Measurements from ENCODE around the gene OPCML.

Gene OPCML

DNA sequence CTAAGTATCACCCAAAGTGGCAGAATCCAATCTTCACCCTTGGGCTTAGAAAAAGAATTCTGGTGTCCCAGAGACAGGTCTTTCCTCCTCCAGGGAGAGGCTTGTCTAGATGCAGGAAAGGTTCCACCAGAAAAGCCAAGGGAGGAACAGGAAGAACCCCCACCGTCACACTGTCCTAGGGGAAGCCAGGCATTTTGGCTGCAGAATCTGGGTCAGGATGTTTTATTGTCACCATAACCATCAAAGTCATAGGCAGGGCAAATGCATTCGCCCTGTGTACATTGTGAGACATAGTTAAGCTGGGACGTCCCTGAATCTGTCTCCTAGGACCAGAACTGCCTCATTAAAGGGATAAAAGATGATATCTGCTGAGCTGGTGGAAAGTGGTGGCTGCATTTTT lies 590.5 kb downstream of the OPCML start:
- Histone ChIP-seq H3K4me1 (ENCODE audit: control insufficient read depth, insufficient read depth, low read length) (peaks cover 11% of the 10 kb centered on the region), H3K27me3 (ENCODE audit: control insufficient read depth, insufficient read depth, low read length, poor library complexity, severe bottlenecking) (peaks cover 40% of the 10 kb centered on the region), H3K27ac (ENCODE audit: insufficient read depth, low read depth, low read length, poor library complexity, severe bottlenecking) (no peak overlapping the region), H3K9me3 (ENCODE audit: control insufficient read depth, low read length) (no peaks in the 10 kb centered on the region), H3K36me3 (ENCODE audit: control insufficient read depth, insufficient read depth, low read length) (no peaks in the 10 kb centered on the region), H3K4me3 (ENCODE audit: insufficient read depth, low read depth, low read length) (no peak overlapping the region)
- WGBS, 2 experiments: 89 to 98% methylated on average over 3 of the region's 3 CpGs

DNA sequence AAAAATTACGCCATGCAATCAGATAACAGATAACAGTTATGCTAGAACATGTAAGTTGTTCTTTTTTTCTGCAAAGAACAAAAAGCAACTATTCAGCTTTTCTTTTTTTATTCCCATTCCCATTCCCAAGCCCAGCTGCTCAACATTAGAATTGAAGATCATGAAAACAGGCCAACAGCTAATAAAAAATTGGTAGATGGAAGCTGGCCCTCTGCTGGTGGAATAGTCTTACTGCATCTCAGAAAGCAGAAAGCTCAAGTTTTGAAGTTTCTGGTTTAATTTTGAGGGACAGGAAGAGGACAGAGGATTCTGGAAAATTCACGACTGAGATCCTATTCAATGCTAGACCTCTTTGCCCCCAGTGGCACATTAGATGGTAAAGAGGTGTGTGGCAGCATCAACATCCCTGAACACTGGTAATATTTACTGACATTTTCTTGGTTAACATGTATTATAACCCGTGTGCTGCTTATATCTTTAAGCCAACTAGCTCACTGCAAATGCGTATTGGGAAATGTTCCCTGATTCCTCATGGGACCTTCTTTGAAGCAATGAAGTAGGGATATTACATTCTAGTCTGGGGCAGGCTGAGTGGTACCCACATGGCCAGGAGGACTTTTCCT lies 591.2 kb downstream of the OPCML start:
- H3K4me1 ChIP-seq (ENCODE audit: control insufficient read depth, insufficient read depth, low read length): peaks cover 15% of the 10 kb centered on the region
- no peak overlapping the region for H3K27ac ChIP-seq (ENCODE audit: insufficient read depth, low read depth, low read length, poor library complexity, severe bottlenecking)
- no peak overlapping the region for H3K4me3 ChIP-seq (ENCODE audit: insufficient read depth, low read depth, low read length)
- H3K36me3 ChIP-seq (ENCODE audit: control insufficient read depth, insufficient read depth, low read length): no peaks in the 10 kb centered on the region
- 63 to 73% methylated on average over 4 of the region's 4 CpGs for WGBS, 2 experiments
- H3K27me3 ChIP-seq (ENCODE audit: control insufficient read depth, insufficient read depth, low read length, poor library complexity, severe bottlenecking): peaks cover 40% of the 10 kb centered on the region
- H3K9me3 ChIP-seq (ENCODE audit: control insufficient read depth, low read length): no peaks in the 10 kb centered on the region

DNA sequence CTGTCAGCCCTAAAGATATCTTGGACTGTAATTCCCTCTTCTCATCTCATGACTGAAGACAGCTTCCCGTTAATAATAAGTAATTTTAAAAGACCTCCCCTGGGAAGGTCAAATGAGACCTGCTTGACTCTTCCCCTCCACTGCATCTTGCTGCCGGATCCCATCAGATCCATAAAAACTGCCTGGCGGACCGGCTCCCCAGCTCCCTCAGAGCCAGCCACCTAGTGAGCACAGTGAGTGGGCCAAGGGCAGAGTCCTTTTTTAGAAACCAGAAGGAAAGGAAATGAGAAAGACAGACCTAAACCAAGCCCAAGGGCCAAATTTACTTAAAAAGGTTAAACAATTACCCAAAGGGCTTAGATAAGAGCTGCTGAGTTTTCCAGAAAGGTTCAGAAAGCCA lies 595.3 kb downstream of the OPCML start:
- Histone ChIP-seq H3K9me3 (ENCODE audit: control insufficient read depth, low read length) (no peaks in the 10 kb centered on the region), H3K27me3 (ENCODE audit: control insufficient read depth, insufficient read depth, low read length, poor library complexity, severe bottlenecking) (peaks cover 5% of the 10 kb centered on the region), H3K4me3 (ENCODE audit: insufficient read depth, low read depth, low read length) (no peak overlapping the region), H3K4me1 (ENCODE audit: control insufficient read depth, insufficient read depth, low read length) (peaks cover 4% of the 10 kb centered on the region), H3K36me3 (ENCODE audit: control insufficient read depth, insufficient read depth, low read length) (no peaks in the 10 kb centered on the region), H3K27ac (ENCODE audit: insufficient read depth, low read depth, low read length, poor library complexity, severe bottlenecking) (no peak overlapping the region)
- 81 to 87% methylated on average over 4 of the region's 4 CpGs for whole genome bisulfite sequencing, 2 experiments

DNA sequence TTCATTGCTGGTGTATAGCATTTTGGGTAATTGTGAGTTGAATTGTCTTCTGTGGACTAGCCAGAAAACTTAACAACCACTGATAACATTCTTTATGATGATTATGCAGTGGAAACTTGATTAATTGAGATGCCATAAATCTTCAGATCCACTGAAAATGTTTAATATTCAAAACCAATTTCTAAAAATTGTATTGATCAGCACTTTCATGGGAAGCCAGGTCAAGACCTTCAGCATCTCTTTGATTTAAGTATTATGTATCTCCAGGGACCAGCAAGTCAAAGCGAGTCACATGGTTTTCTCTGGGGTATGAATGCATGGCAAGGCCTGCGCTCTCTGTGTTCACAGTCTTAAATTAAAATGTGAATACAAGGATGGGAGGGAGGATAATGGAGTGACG lies 596.9 kb downstream of the OPCML start:
- 94 to 97% methylated on average over 2 of the region's 3 CpGs for WGBS, 2 experiments
- Histone ChIP-seq H3K36me3 (ENCODE audit: control insufficient read depth, insufficient read depth, low read length) (no peaks in the 10 kb centered on the region), H3K4me1 (ENCODE audit: control insufficient read depth, insufficient read depth, low read length) (peaks cover 4% of the 10 kb centered on the region), H3K4me3 (ENCODE audit: insufficient read depth, low read depth, low read length) (no peak overlapping the region), H3K27ac (ENCODE audit: insufficient read depth, low read depth, low read length, poor library complexity, severe bottlenecking) (no peak overlapping the region), H3K27me3 (ENCODE audit: control insufficient read depth, insufficient read depth, low read length, poor library complexity, severe bottlenecking) (no peaks in the 10 kb centered on the region), H3K9me3 (ENCODE audit: control insufficient read depth, low read length) (no peaks in the 10 kb centered on the region)

DNA sequence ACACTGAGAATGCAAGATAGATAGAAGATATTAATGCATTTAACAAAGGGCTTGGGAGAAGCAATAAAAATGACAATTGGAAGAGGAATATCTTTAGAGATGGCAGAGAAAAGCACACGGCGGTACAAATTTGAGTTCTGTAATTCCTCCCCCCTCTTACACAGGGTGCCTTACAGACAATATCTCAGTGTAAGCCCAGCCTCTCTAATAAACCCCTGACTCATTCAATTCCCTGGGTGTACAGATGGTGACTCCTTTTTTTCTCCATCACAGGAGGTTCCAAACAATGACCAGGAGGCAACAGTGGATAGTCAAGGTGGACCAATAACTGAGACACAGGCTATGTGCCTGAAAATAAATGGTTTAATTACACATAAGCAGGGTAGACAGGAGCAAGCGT lies 598.6 kb downstream of the OPCML start:
- Histone ChIP-seq H3K27ac (ENCODE audit: insufficient read depth, low read depth, low read length, poor library complexity, severe bottlenecking) (no peak overlapping the region), H3K27me3 (ENCODE audit: control insufficient read depth, insufficient read depth, low read length, poor library complexity, severe bottlenecking) (no peaks in the 10 kb centered on the region), H3K4me1 (ENCODE audit: control insufficient read depth, insufficient read depth, low read length) (peaks cover 4% of the 10 kb centered on the region), H3K36me3 (ENCODE audit: control insufficient read depth, insufficient read depth, low read length) (no peaks in the 10 kb centered on the region), H3K4me3 (ENCODE audit: insufficient read depth, low read depth, low read length) (no peak overlapping the region), H3K9me3 (ENCODE audit: control insufficient read depth, low read length) (no peaks in the 10 kb centered on the region)
- 88 to 90% methylated on average over 3 of the region's 3 CpGs for WGBS, 2 experiments

DNA sequence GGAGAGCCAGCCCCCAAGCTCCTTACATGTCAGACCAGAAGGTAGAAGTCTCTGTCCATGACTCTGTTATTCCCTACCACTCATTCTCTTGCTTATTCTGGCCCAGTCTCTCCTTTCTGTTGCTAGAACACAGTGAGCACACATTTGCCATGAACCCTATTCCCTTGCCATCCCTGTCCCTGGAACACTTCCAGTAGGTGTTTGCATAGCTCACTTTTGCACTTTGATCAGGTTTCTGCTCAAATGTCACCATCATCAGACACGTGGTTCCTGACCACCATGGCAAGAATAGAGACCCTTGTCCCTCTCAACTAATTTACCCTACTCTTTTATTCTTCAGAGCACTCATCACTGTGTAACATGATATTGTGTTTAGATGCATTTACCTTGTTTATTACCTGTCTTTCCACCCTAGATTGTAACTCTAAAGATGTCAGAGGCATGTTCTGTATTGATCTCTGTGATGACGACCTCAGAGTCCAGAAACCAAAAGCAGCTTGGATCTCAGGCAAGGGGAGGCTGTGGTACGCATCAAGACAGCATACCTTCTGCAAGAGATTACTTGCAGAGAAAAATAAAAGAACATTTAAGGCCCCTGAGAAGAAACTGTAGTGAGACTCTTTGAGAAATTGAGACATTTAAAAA lies 606.4 kb downstream of the OPCML start:
- no peaks in the 10 kb centered on the region for H3K27me3 ChIP-seq (ENCODE audit: control insufficient read depth, insufficient read depth, low read length, poor library complexity, severe bottlenecking)
- WGBS, 2 experiments: 90 to 96% methylated on average over 3 of the region's 3 CpGs
- no peak overlapping the region for H3K4me3 ChIP-seq (ENCODE audit: insufficient read depth, low read depth, low read length)
- no peak overlapping the region for H3K27ac ChIP-seq (ENCODE audit: insufficient read depth, low read depth, low read length, poor library complexity, severe bottlenecking)
- no peaks in the 10 kb centered on the region for H3K4me1 ChIP-seq (ENCODE audit: control insufficient read depth, insufficient read depth, low read length)
- H3K36me3 ChIP-seq (ENCODE audit: control insufficient read depth, insufficient read depth, low read length): no peaks in the 10 kb centered on the region
- H3K9me3 ChIP-seq (ENCODE audit: control insufficient read depth, low read length): no peaks in the 10 kb centered on the region

DNA sequence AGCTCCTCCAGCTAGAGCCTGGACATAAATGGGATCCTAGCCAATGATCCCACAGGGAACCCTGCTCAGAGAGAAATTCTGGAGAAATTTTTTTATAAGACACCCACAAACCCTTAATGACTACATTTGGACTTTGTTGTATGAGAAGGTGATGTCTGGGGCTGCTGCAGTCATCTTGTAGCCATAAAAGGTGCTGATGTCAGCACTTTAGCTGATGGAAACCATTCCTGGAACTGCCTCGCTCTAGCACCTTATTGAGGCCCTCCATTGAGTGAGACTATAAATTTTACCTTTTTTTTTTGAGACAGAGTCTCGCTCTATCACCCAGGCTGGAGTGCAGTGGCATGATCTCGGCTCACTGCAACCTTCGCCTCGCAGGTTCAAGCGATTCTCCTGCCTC lies 610.7 kb downstream of the OPCML start:
- H3K9me3 ChIP-seq (ENCODE audit: control insufficient read depth, low read length): no peaks in the 10 kb centered on the region
- WGBS, 2 experiments: 93 to 95% methylated on average over 6 of the region's 6 CpGs
- H3K27me3 ChIP-seq (ENCODE audit: control insufficient read depth, insufficient read depth, low read length, poor library complexity, severe bottlenecking): no peaks in the 10 kb centered on the region
- H3K4me3 ChIP-seq (ENCODE audit: insufficient read depth, low read depth, low read length): no peak overlapping the region
- no peaks in the 10 kb centered on the region for H3K4me1 ChIP-seq (ENCODE audit: control insufficient read depth, insufficient read depth, low read length)
- no peaks in the 10 kb centered on the region for H3K36me3 ChIP-seq (ENCODE audit: control insufficient read depth, insufficient read depth, low read length)
- H3K27ac ChIP-seq (ENCODE audit: insufficient read depth, low read depth, low read length, poor library complexity, severe bottlenecking): no peak overlapping the region

DNA sequence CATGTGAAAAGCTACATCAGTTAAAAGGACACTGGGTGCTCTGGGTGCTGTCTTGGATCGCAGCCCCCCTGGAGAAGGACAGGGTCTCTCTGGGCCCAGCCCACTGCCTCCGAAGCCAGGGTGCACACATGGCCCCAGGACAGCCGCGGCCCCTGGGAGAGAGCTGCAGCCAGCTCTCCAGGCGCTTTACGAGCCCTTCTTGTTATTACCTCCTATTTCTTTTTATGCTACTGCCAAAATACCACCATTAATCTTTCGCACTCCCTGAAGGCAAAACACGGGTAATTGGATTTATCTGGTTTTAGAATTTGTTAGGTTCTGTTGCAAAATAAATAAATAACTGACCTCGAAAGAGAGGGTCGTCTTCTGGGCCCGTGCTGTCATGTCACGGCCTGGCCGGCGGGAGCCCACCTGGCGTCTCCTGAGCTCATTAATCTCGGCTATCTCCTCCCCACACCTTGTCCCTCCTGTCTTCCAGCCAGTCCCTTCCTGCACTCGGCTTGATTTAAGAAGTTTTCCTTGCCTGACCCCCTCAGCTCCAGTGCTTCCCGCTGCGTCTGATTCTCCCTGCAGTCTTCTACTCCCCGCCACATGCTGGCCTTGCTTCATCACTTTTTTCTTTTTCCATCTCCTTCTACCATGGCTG lies 611.7 kb downstream of the OPCML start:
- Histone ChIP-seq H3K27ac (ENCODE audit: insufficient read depth, low read depth, low read length, poor library complexity, severe bottlenecking) (no peak overlapping the region), H3K4me3 (ENCODE audit: insufficient read depth, low read depth, low read length) (no peak overlapping the region), H3K9me3 (ENCODE audit: control insufficient read depth, low read length) (no peaks in the 10 kb centered on the region), H3K4me1 (ENCODE audit: control insufficient read depth, insufficient read depth, low read length) (no peaks in the 10 kb centered on the region), H3K27me3 (ENCODE audit: control insufficient read depth, insufficient read depth, low read length, poor library complexity, severe bottlenecking) (no peaks in the 10 kb centered on the region), H3K36me3 (ENCODE audit: control insufficient read depth, insufficient read depth, low read length) (no peaks in the 10 kb centered on the region)
- 92 to 96% methylated on average over 19 to 20 of the region's 20 CpGs for WGBS, 2 experiments

DNA sequence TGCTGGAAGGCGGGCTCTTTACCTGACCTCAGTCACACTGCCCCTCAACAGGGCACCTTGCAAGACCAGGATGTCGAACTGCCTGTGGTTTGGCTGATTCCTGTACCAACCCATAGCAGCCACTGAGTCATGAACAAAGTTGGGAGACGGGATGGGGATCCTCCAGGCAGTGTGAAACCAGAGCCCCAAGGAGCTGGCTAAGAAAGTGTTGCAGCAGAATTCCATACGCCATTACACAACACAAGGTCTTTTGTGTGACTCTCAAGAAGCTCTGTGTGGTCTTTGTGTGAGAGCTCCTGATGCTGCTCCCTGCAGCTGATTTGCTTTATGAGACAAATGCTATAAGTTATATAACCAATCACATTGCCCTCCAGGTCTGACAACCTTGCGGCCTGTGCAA lies 617.7 kb downstream of the OPCML start:
- Histone ChIP-seq H3K4me3 (ENCODE audit: insufficient read depth, low read depth, low read length) (no peak overlapping the region), H3K36me3 (ENCODE audit: control insufficient read depth, insufficient read depth, low read length) (no peaks in the 10 kb centered on the region), H3K27me3 (ENCODE audit: control insufficient read depth, insufficient read depth, low read length, poor library complexity, severe bottlenecking) (no peaks in the 10 kb centered on the region), H3K27ac (ENCODE audit: insufficient read depth, low read depth, low read length, poor library complexity, severe bottlenecking) (no peak overlapping the region), H3K4me1 (ENCODE audit: control insufficient read depth, insufficient read depth, low read length) (peaks cover 3% of the 10 kb centered on the region), H3K9me3 (ENCODE audit: control insufficient read depth, low read length) (no peaks in the 10 kb centered on the region)
- WGBS, 2 experiments: 91 to 93% methylated on average over 5 of the region's 5 CpGs

DNA sequence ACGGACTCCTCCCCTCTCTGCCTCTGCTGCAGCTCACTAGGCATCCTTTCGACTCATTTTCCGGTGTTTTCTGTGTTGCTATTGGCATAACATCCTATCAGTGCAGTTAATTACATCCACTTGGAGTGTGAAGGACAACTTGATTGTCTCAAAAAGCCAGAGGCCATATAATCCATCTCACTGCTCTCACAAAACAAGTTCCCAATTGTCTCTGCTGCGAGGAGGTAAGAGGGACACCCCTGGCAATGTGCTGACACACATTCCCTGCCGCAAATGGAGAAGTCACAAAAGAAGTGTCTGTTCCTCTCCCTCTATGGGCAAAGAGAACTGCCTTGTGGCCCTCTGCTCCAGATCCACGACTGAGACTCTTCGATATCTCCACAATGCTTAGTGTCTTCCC lies 618.4 kb downstream of the OPCML start:
- H3K9me3 ChIP-seq (ENCODE audit: control insufficient read depth, low read length): no peaks in the 10 kb centered on the region
- WGBS, 2 experiments: 90% methylated on average over 7 of the region's 7 CpGs

More for the DNA sequence above, 618.4 kb downstream of the OPCML start:
- H3K27ac ChIP-seq (ENCODE audit: insufficient read depth, low read depth, low read length, poor library complexity, severe bottlenecking): no peak overlapping the region
- peaks cover 3% of the 10 kb centered on the region for H3K4me1 ChIP-seq (ENCODE audit: control insufficient read depth, insufficient read depth, low read length)
- no peaks in the 10 kb centered on the region for H3K27me3 ChIP-seq (ENCODE audit: control insufficient read depth, insufficient read depth, low read length, poor library complexity, severe bottlenecking)
- no peak overlapping the region for H3K4me3 ChIP-seq (ENCODE audit: insufficient read depth, low read depth, low read length)
- no peaks in the 10 kb centered on the region for H3K36me3 ChIP-seq (ENCODE audit: control insufficient read depth, insufficient read depth, low read length)
